HCT116 (cell line): ENCODE results near the gene EFCAB8. TPM values are rescaled to one million over a fixed set of nuclear protein-coding genes. Genes with fewer than 3 reads are reported as not detected.

ENCODE experiments used
- ATAC-seq: fragments of 200-7000 bp; cut with Tn5 transposase; 2 replicates; pipeline ENCODE4 v1.9.1; 2020; ENCODE audit warnings: mild to moderate bottlenecking, moderate library complexity
- BruUV-seq: library from RNA; stranded (reverse); fragments of 400-500 nt; replicated peaks from 2 replicates; lab custom pipeline; 2021; lab: Mats Ljungman, UMichigan
- CTCF ChIA-PET: fragments of 300-600 bp; sonication (Branson Sonifier 250); formaldehyde crosslinking; loops from one replicate; lab custom pipeline; 2021; ENCODE audit warnings: antibody characterized with exemption; lab: Charles Lee
- POLR2A ChIA-PET: fragments of 300-600, 350-600 bp; sonication (Branson Sonifier 250); formaldehyde crosslinking; loops from one replicate; lab custom pipeline; 2021; ENCODE audit warnings: antibody characterized with exemption; lab: Charles Lee
- RAD21 ChIA-PET, 2 experiments: fragments of 300-600 bp; sonication (Branson Sonifier 250); formaldehyde crosslinking; loops; one replicate each; lab custom pipeline; 2023; ENCODE audit warnings: low total read pairs in 2 of 2; ENCODE audit not compliant: uncharacterized antibody in 2 of 2, unreplicated experiment in 2 of 2, low non-redundant PET in 1 of 2; lab: Charles Lee
- DNase-seq: peaks from one replicate; pipeline ENCODE4 v3.0.0-alpha.2; 2010; ENCODE audit warnings: low read depth, low spot score
- H2AFZ ChIP-seq: fragments of 200-600 bp; shearing (Covaris generic), sonication (generic); 2 replicates; pipeline ENCODE4 v1.6.1; 2017; ENCODE audit warnings: low read depth, mixed run types, mixed read lengths, antibody characterized with exemption, low read length; ENCODE audit not compliant: poor library complexity, severe bottlenecking
- H3K27ac ChIP-seq: 2 replicates; pipeline ENCODE4 v1.5.1; 2012; ENCODE audit warnings: low read depth, low read length
- H3K27me3 ChIP-seq: fragments of 200-600 bp; sonication (generic); 2 replicates; pipeline ENCODE4 v1.6.1; 2016; ENCODE audit warnings: mixed run types, low read length, mixed read lengths; ENCODE audit not compliant: insufficient read depth
- H3K36me3 ChIP-seq, 2 experiments: fragments of 200-500 bp in 1 of 2; fragments of 200-600 bp in 1 of 2; sonication (Bioruptor generic) in 1 of 2; sonication (generic) in 1 of 2; 2 replicates each; pipeline versions ENCODE4 v1.5.1 to v1.6.1; 2014 to 2016; ENCODE audit warnings: low read length in 2 of 2, inconsistent platforms in 1 of 2, mixed read lengths in 1 of 2, mixed run types in 1 of 2; ENCODE audit not compliant: insufficient read depth in 2 of 2, control insufficient read depth in 1 of 2
- H3K4me1 ChIP-seq, 2 experiments: fragments of 200-600 bp in 1 of 2; sonication (generic) in 1 of 2; 2 replicates each; pipeline versions ENCODE4 v1.5.1 to v1.6.1; 2012 to 2017; ENCODE audit warnings: low read length in 2 of 2, inconsistent platforms in 1 of 2, mild to moderate bottlenecking in 1 of 2, mixed read lengths in 1 of 2, mixed run types in 1 of 2, moderate library complexity in 1 of 2; ENCODE audit not compliant: insufficient read depth in 2 of 2, control insufficient read depth in 1 of 2
- H3K4me2 ChIP-seq: fragments of 200-600 bp; sonication (generic); 2 replicates; pipeline ENCODE4 v1.6.1; 2017; ENCODE audit warnings: mixed run types, low read length, mixed read lengths
- H3K4me3 ChIP-seq, 2 experiments: fragments of 200-600 bp in 1 of 2; sonication (generic) in 1 of 2; replicated peaks in 1 of 2; 2 replicates each; pipeline ENCODE4 v1.5.1; 2011 to 2016; ENCODE audit warnings: low read length in 2 of 2, control low read depth in 1 of 2, low read depth in 1 of 2, mild to moderate bottlenecking in 1 of 2, mixed read lengths in 1 of 2, mixed run types in 1 of 2
- H3K79me2 ChIP-seq: fragments of 200-600 bp; sonication (generic); 2 replicates; pipeline ENCODE4 v1.6.1; 2017; ENCODE audit warnings: mild to moderate bottlenecking, mixed run types, low read length, moderate library complexity, mixed read lengths; ENCODE audit not compliant: insufficient read depth
- H3K9ac ChIP-seq: fragments of 200-600 bp; sonication (generic); 2 replicates; pipeline ENCODE4 v1.6.1; 2016; ENCODE audit warnings: low read length, mixed read lengths
- H3K9me2 ChIP-seq: fragments of 200-600 bp; sonication (generic), shearing (Covaris generic); 2 replicates; pipeline ENCODE4 v1.6.1; 2017; ENCODE audit warnings: mixed run types, mild to moderate bottlenecking, moderate library complexity; ENCODE audit not compliant: insufficient read depth
- H3K9me3 ChIP-seq, 2 experiments: fragments of 200-500 bp in 1 of 2; fragments of 200-600 bp in 1 of 2; sonication (Bioruptor generic) in 1 of 2; sonication (generic) in 1 of 2; 2 replicates each; pipeline ENCODE4 v1.6.1; 2014 to 2017; ENCODE audit warnings: low read length in 2 of 2, mixed read lengths in 2 of 2, inconsistent platforms in 1 of 2, low read depth in 1 of 2, mild to moderate bottlenecking in 1 of 2, mixed run types in 1 of 2, moderate library complexity in 1 of 2; ENCODE audit not compliant: control insufficient read depth in 1 of 2, insufficient read depth in 1 of 2
- H4K20me1 ChIP-seq: fragments of 200-600 bp; sonication (generic), shearing (Covaris generic); 2 replicates; pipeline ENCODE4 v1.6.1; 2017; ENCODE audit warnings: mixed run types, mild to moderate bottlenecking, moderate library complexity; ENCODE audit not compliant: insufficient read depth
- ATF3 ChIP-seq: IDR thresholded peaks from 2 replicates; pipeline ENCODE4 v1.6.1; 2012
- CBX3 ChIP-seq: IDR thresholded peaks from 2 replicates; pipeline ENCODE4 v1.6.1; 2012; ENCODE audit warnings: low read depth
- EGR1 ChIP-seq: IDR thresholded peaks from 2 replicates; pipeline ENCODE4 v1.6.1; 2012; ENCODE audit warnings: low read depth
- ELF1 ChIP-seq: IDR thresholded peaks from 2 replicates; pipeline ENCODE4 v1.6.1; 2012; ENCODE audit warnings: low read depth, borderline replicate concordance
- EZH2 ChIP-seq: fragments of 200-600 bp; sonication (generic); IDR thresholded peaks from 2 replicates; pipeline ENCODE4 v1.6.1; 2017; ENCODE audit warnings: antibody characterized with exemption, mixed run types
- FOSL1 ChIP-seq: IDR thresholded peaks from 2 replicates; pipeline ENCODE4 v1.6.1; 2012; ENCODE audit warnings: low read depth
- JUND ChIP-seq: IDR thresholded peaks from 2 replicates; pipeline ENCODE4 v1.6.1; 2012
- MAX ChIP-seq: IDR thresholded peaks from 2 replicates; pipeline ENCODE4 v1.6.1; 2012
- POLR2A ChIP-seq: IDR thresholded peaks from 2 replicates; pipeline ENCODE4 v1.7.0; 2011; ENCODE audit warnings: borderline replicate concordance; ENCODE audit not compliant: insufficient read depth, insufficient read length; ENCODE audit errors: extremely low read depth
- POLR2AphosphoS5 ChIP-seq: IDR thresholded peaks from 2 replicates; pipeline ENCODE4 v1.6.1; 2011; ENCODE audit warnings: mild to moderate bottlenecking, low read depth, low read length, moderate library complexity
- RAD21 ChIP-seq: IDR thresholded peaks from 2 replicates; pipeline ENCODE4 v1.6.1; 2012; ENCODE audit warnings: low read depth, mild to moderate bottlenecking
- SIN3A ChIP-seq: IDR thresholded peaks from 2 replicates; pipeline ENCODE4 v1.6.1; 2012; ENCODE audit warnings: low read depth
- SP1 ChIP-seq: IDR thresholded peaks from 2 replicates; pipeline ENCODE4 v1.6.1; 2012; ENCODE audit warnings: low read depth
- SRF ChIP-seq: IDR thresholded peaks from 2 replicates; pipeline ENCODE4 v1.6.1; 2012; ENCODE audit warnings: low read depth
- YY1 ChIP-seq: IDR thresholded peaks from 2 replicates; pipeline ENCODE4 v1.6.1; 2011; ENCODE audit warnings: low read length, low read depth, moderate library complexity, mild to moderate bottlenecking; ENCODE audit not compliant: insufficient replicate concordance; ENCODE audit errors: extremely low read depth
- ZBTB33 ChIP-seq: IDR thresholded peaks from 2 replicates; pipeline ENCODE4 v1.6.1; 2011; ENCODE audit warnings: mild to moderate bottlenecking, low read length, moderate library complexity; ENCODE audit not compliant: insufficient replicate concordance; ENCODE audit errors: extremely low read depth
- ZFX ChIP-seq: fragments of 450-650 bp; IDR thresholded peaks from 2 replicates; pipeline ENCODE4 v1.6.1; 2017
- intact Hi-C: fragments of 100-400 bp; cut with micrococcal nuclease; formaldehyde crosslinking; loops from 2 replicates; pipeline ENCODE4 v1.10.0; 2022
- total RNA-seq: library from RNA; stranded (reverse); gene quantifications from one replicate; pipeline ENCODE4 v1.2.1, GENCODE V29; 2021; ENCODE audit not compliant: unreplicated experiment
- TF ChIP-seq, protein P1 (sequence below), 3 experiments: fragments of 200-600 bp in 1 of 3; sonication (generic) in 1 of 3; IDR thresholded peaks in 2 of 3; conservative IDR thresholded peaks in 1 of 3; 2 replicates each; pipeline ENCODE4 v1.5.1; 2012 to 2017; ENCODE audit warnings: low read depth in 2 of 3, low read length in 2 of 3, antibody characterized with exemption in 1 of 3, borderline replicate concordance in 1 of 3, control low read depth in 1 of 3, mild to moderate bottlenecking in 1 of 3, mixed read lengths in 1 of 3, mixed run types in 1 of 3, moderate library complexity in 1 of 3; ENCODE audit not compliant: insufficient read depth in 1 of 3

The EFCAB8 gene
- total RNA-seq, 1 experiment from 2014 or later = 0.42 TPM

DNA sequence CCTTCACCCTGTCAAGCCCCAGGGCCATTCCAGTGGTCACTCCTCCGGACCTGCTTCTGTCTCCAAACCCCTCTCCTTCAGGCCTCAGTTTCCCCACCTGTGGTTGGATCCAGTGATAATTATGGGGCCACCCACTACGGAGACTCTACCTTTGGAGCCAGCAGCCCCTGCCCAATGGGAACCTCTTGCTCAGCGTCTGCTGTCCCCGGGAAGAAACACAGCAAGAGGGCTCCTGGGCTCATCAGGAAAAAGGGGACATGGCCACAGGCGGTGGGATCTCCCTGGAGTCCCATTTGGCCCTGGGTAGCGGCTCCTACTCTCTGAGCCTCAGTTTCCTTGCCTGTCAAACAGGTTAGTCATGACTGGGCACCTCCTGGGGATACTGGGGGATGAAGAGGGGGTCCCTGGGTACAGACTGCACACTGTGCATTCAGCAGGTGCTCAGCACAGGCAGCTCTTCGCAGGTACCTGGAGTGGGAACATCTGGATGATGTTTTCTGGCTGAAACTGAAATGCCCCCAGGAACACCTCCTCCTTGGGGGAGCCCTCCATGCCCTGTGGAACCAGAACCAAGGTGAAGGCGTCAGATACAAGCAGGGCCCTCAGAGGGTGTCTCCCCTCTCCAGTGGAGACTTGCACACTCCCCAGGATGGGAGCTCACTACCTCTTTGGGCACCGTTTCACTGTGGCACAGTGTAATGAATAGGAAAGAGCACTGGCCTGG is 126.1 kb downstream of the EFCAB8 start:
- Histone ChIP-seq H3K79me2 (no peaks in the 10 kb centered on the region), H3K9ac (no peak overlapping the region), H3K27ac (no peak overlapping the region), H3K36me3 (no peaks in the 10 kb centered on the region), H3K4me2 (no peak overlapping the region), H4K20me1 (no peaks in the 10 kb centered on the region), H3K9me2 (no peaks in the 10 kb centered on the region), H3K9me3 (no peaks in the 10 kb centered on the region), H2AFZ (no peak overlapping the region), H3K4me1 (peaks cover 0 to 5% of the 10 kb centered on the region in 2 experiments; a peak in 1 of 4 replicates), H3K4me3 (no peak overlapping the region), H3K27me3 (no peaks in the 10 kb centered on the region)
- no TSS peak for BruUV-seq
- RAD21 ChIA-PET = no interaction called here
- CTCF ChIA-PET = no interaction called here
- ATAC-seq (no peak), DNase-seq (no peak)
- intact Hi-C loops = no loop called here
- POLR2A ChIA-PET = no interaction called here
- TF ChIP-seq MAX (no peak), EGR1 (no peak), SIN3A (no peak), FOSL1 (no peak)

DNA sequence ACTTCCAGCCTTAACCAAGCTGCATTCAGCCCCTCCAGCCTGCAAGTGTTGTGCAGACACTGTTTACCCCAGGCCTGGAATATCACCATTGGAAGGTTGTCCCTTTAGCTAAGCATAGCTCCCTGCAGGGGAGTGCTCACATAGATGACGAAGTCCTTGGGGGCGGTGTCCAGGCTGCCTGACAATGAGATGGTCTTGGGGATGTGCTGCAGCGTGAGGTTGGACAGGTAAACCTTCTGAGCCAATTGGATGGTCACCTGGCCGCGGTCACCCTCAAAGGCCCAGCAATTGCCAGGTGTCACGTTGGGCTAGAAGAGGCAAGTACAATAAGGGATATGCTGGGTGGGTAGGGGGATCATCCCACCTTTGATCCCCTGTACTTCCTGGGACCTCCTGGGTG is 126.9 kb downstream of the EFCAB8 start:
- no peaks in the 10 kb centered on the region for H3K9me3 ChIP-seq
- intact Hi-C loops = no loop called here
- H3K9me2 ChIP-seq = no peaks in the 10 kb centered on the region
- DNase-seq = no peak
- ChIA-PET CTCF (no interaction called here), RAD21 (no interaction called here), POLR2A (no interaction called here)
- H3K4me1 ChIP-seq = peaks cover 0 to 5% of the 10 kb centered on the region in 2 experiments; a peak in 1 of 4 replicates
- no peaks in the 10 kb centered on the region for H3K27me3 ChIP-seq
- no peak overlapping the region for H3K4me2 ChIP-seq
- no peak overlapping the region for H3K4me3 ChIP-seq
- no peak overlapping the region for H3K27ac ChIP-seq
- ATAC-seq = no peak
- H4K20me1 ChIP-seq = no peaks in the 10 kb centered on the region
- H3K79me2 ChIP-seq = no peaks in the 10 kb centered on the region
- H3K36me3 ChIP-seq = no peaks in the 10 kb centered on the region
- no peak overlapping the region for H3K9ac ChIP-seq
- no TSS peak for BruUV-seq
- H2AFZ ChIP-seq = no peak overlapping the region
- TF ChIP-seq POLR2A (no peak), JUND (no peak), ZFX (no peak), ELF1 (no peak), EGR1 (no peak), YY1 (no peak), FOSL1 (no peak), ATF3 (no peak), POLR2AphosphoS5 (no peak), EZH2 (no peak), RAD21 (no peak), SP1 (no peak), SRF (no peak), ZBTB33 (no peak), CBX3 (no peak)
- TF ChIP-seq, protein P1, sequence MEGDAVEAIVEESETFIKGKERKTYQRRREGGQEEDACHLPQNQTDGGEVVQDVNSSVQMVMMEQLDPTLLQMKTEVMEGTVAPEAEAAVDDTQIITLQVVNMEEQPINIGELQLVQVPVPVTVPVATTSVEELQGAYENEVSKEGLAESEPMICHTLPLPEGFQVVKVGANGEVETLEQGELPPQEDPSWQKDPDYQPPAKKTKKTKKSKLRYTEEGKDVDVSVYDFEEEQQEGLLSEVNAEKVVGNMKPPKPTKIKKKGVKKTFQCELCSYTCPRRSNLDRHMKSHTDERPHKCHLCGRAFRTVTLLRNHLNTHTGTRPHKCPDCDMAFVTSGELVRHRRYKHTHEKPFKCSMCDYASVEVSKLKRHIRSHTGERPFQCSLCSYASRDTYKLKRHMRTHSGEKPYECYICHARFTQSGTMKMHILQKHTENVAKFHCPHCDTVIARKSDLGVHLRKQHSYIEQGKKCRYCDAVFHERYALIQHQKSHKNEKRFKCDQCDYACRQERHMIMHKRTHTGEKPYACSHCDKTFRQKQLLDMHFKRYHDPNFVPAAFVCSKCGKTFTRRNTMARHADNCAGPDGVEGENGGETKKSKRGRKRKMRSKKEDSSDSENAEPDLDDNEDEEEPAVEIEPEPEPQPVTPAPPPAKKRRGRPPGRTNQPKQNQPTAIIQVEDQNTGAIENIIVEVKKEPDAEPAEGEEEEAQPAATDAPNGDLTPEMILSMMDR (IDR thresholded peaks at IDR 0.05 in 2 of 3, conservative IDR thresholded peaks at IDR 0.05 in 1 of 3; ENCODE audit: borderline replicate concordance in 1 of 3, insufficient read depth in 1 of 3, low read depth in 2 of 3, low read length in 2 of 3) = no peak
